ENCODE results near the gene INTS12.

INTS12 gene

GRCh38 chr4:105674011-105674410, 34.5 kb downstream of the INTS12 start:
- DNase-seq (ENCODE audit: extremely low spot score), result no peak
- POLR2A ChIA-PET, result no interaction called here
- TF ChIP-seq ARNT (IDR thresholded peaks at IDR 0.05) (no peak), NFRKB (IDR thresholded peaks at IDR 0.05) (no peak), ZNF384 (IDR thresholded peaks at IDR 0.05) (no peak), CTBP1 (IDR thresholded peaks at IDR 0.05; ENCODE audit: borderline replicate concordance) (no peak), HDGF (IDR thresholded peaks at IDR 0.05; ENCODE audit: borderline replicate concordance) (no peak), SUZ12 (IDR thresholded peaks at IDR 0.05) (no peak), LEF1 (IDR thresholded peaks at IDR 0.05; ENCODE audit: borderline replicate concordance) (no peak), SP1 (IDR thresholded peaks at IDR 0.05) (no peak), FOXK2 (IDR thresholded peaks at IDR 0.05) (no peak), FOXA1 (IDR thresholded peaks at IDR 0.05) (no peak), ELF4 (IDR thresholded peaks at IDR 0.05) (no peak), BHLHE40 (IDR thresholded peaks at IDR 0.05; ENCODE audit: borderline replicate concordance) (no peak), L3MBTL2 (conservative IDR thresholded peaks at IDR 0.05) (no peak), TARDBP (IDR thresholded peaks at IDR 0.05) (no peak)
- CTCF ChIA-PET, result no interaction called here

- ChIA-PET CTCF (no interaction called here), POLR2A (no interaction called here)
- TF ChIP-seq PKNOX1 (IDR thresholded peaks at IDR 0.05) (no peak), SP1 (IDR thresholded peaks at IDR 0.05) (no peak), TARDBP (IDR thresholded peaks at IDR 0.05) (no peak), FOXA1 (IDR thresholded peaks at IDR 0.05) (no peak), SUZ12 (IDR thresholded peaks at IDR 0.05) (no peak), FOXK2 (IDR thresholded peaks at IDR 0.05) (no peak), LEF1 (IDR thresholded peaks at IDR 0.05; ENCODE audit: borderline replicate concordance) (no peak), L3MBTL2 (conservative IDR thresholded peaks at IDR 0.05) (no peak)
- no peak for DNase-seq (ENCODE audit: extremely low spot score)
Measured at GRCh38 chr4:105671301-105671700, 37.2 kb downstream of the INTS12 start.

- no peak for DNase-seq (ENCODE audit: extremely low spot score)
- no peak for TF ChIP-seq L3MBTL2 (conservative IDR thresholded peaks at IDR 0.05)
- no peak for TF ChIP-seq TARDBP (IDR thresholded peaks at IDR 0.05)
- no peak for TF ChIP-seq ARNT (IDR thresholded peaks at IDR 0.05)
- TF ChIP-seq NFRKB (IDR thresholded peaks at IDR 0.05), result no peak
- ChIA-PET CTCF (no interaction called here), POLR2A (no interaction called here)
Measured at GRCh38 chr4:105670684-105671083, 37.8 kb downstream of the INTS12 start.

GRCh38 chr4:105666693-105667092, 41.8 kb downstream of the INTS12 start:
- DNase-seq (ENCODE audit: extremely low spot score), result peak; percentile 27
- ChIA-PET POLR2A (interaction anchor here (2.8 kb wide), 1 partner anchor 193 kb away, joined by 13 read pairs; the partner anchor contains the start of gene PPA2), CTCF (interaction anchor here (0.6 to 3.1 kb wide), 6 partner anchors 35 to 526 kb away, joined by 3 to 16 read pairs (median 4); no protein-coding TSS in a partner anchor)

GRCh38 chr4:105662935-105663675, 45.4 kb downstream of the INTS12 start:
- CTCF ChIA-PET, result interaction anchor here (0.7 kb wide), 1 partner anchor 323 kb away, joined by 3 read pairs; no protein-coding TSS in a partner anchor
- TF ChIP-seq PKNOX1 (IDR thresholded peaks at IDR 0.05) (no peak), TARDBP (IDR thresholded peaks at IDR 0.05) (no peak), SP1 (IDR thresholded peaks at IDR 0.05) (no peak), ZNF384 (IDR thresholded peaks at IDR 0.05) (no peak), CTBP1 (IDR thresholded peaks at IDR 0.05; ENCODE audit: borderline replicate concordance) (no peak), L3MBTL2 (conservative IDR thresholded peaks at IDR 0.05) (no peak), ELF4 (IDR thresholded peaks at IDR 0.05) (no peak), NFRKB (IDR thresholded peaks at IDR 0.05) (no peak)
- DNase-seq (ENCODE audit: extremely low spot score), result no peak
- POLR2A ChIA-PET, result no interaction called here

More at GRCh38 chr4:105666693-105667092, 41.8 kb downstream of the INTS12 start:
- TF ChIP-seq SP1 (IDR thresholded peaks at IDR 0.05) (no peak), ELF4 (IDR thresholded peaks at IDR 0.05) (no peak), CTBP1 (IDR thresholded peaks at IDR 0.05; ENCODE audit: borderline replicate concordance) (no peak), SUZ12 (IDR thresholded peaks at IDR 0.05) (no peak), HDGF (IDR thresholded peaks at IDR 0.05; ENCODE audit: borderline replicate concordance) (no peak), TARDBP (IDR thresholded peaks at IDR 0.05) (no peak), BHLHE40 (IDR thresholded peaks at IDR 0.05; ENCODE audit: borderline replicate concordance) (no peak), L3MBTL2 (conservative IDR thresholded peaks at IDR 0.05) (no peak), FOXM1 (IDR thresholded peaks at IDR 0.05; ENCODE audit: borderline replicate concordance) (no peak), LEF1 (IDR thresholded peaks at IDR 0.05; ENCODE audit: borderline replicate concordance) (no peak), NFRKB (IDR thresholded peaks at IDR 0.05) (no peak), FOXK2 (IDR thresholded peaks at IDR 0.05) (no peak), ZNF384 (IDR thresholded peaks at IDR 0.05) (no peak), FOXA1 (IDR thresholded peaks at IDR 0.05) (no peak), ARNT (IDR thresholded peaks at IDR 0.05) (no peak), PKNOX1 (IDR thresholded peaks at IDR 0.05) (no peak)

GRCh38 chr4:105661028-105661427, 47.5 kb downstream of the INTS12 start:
- DNase-seq (ENCODE audit: extremely low spot score), result no peak
- TF ChIP-seq BHLHE40 (IDR thresholded peaks at IDR 0.05; ENCODE audit: borderline replicate concordance) (no peak), FOXK2 (IDR thresholded peaks at IDR 0.05) (no peak), CTBP1 (IDR thresholded peaks at IDR 0.05; ENCODE audit: borderline replicate concordance) (no peak), PKNOX1 (IDR thresholded peaks at IDR 0.05) (no peak), ARNT (IDR thresholded peaks at IDR 0.05) (no peak), LEF1 (IDR thresholded peaks at IDR 0.05; ENCODE audit: borderline replicate concordance) (no peak), ZNF384 (IDR thresholded peaks at IDR 0.05) (no peak), NFRKB (IDR thresholded peaks at IDR 0.05) (no peak), HDGF (IDR thresholded peaks at IDR 0.05; ENCODE audit: borderline replicate concordance) (no peak)
- ChIA-PET POLR2A (no interaction called here), CTCF (no interaction called here)

All from HEK293T (cell line).